Naive thymus-derived CD8-positive, alpha-beta T cell (primary cell): ENCODE measurements around the gene PHC2. TPM values are rescaled to one million over a fixed set of nuclear protein-coding genes. Genes with fewer than 3 reads are reported as not detected.

ENCODE experiments used
- ATAC-seq, 2 donors: fragments of 150-1000 bp; cut with Tn5 transposase in 1 of 2; sonication (Bioruptor Pico), chemical (Tn5 transposase) in 1 of 2; 1 replicate in 1 of 2; 2 replicates in 1 of 2; pipeline ENCODE4 v1.10.0; 2021; ENCODE audit warnings: mild to moderate bottlenecking in 2 of 2, moderate library complexity in 2 of 2
- POLR2A ChIA-PET: fragments of 350-600 bp; sonication (Branson Sonifier 250); formaldehyde crosslinking; loops from one replicate; lab custom pipeline; 2021; ENCODE audit warnings: antibody characterized with exemption; lab: Charles Lee
- DNase-seq, 10 donors: peaks; one replicate each; pipeline versions ENCODE4 v3.0.0 to v3.0.0-alpha.2; 2020 to 2022
- H3K27ac Mint-ChIP-seq, 10 donors: one replicate each; pipeline ENCODE4 v1.8.0; 2020 to 2022; ENCODE audit warnings: mild to moderate bottlenecking in 10 of 10, mixed read lengths in 10 of 10, moderate library complexity in 4 of 10, inconsistent platforms in 1 of 10
- H3K27me3 Mint-ChIP-seq, 5 donors: one replicate each; pipeline ENCODE4 v1.8.0; 2021 to 2022; ENCODE audit warnings: mixed read lengths in 5 of 5
- H3K36me3 Mint-ChIP-seq, 3 donors: one replicate each; pipeline ENCODE4 v1.8.0; 2020 to 2022; ENCODE audit warnings: mixed read lengths in 3 of 3, mild to moderate bottlenecking in 2 of 3, inconsistent platforms in 1 of 3
- H3K4me1 Mint-ChIP-seq, 4 donors: one replicate each; pipeline ENCODE4 v1.8.0; 2021 to 2022; ENCODE audit warnings: mixed read lengths in 4 of 4
- H3K4me3 Mint-ChIP-seq, 10 donors: one replicate each; pipeline ENCODE4 v1.8.0; 2020 to 2022; ENCODE audit warnings: mild to moderate bottlenecking in 10 of 10, mixed read lengths in 10 of 10, moderate library complexity in 6 of 10, inconsistent platforms in 1 of 10
- H3K9me3 Mint-ChIP-seq, 9 donors: one replicate each; pipeline ENCODE4 v1.8.0; 2020 to 2022; ENCODE audit warnings: mixed read lengths in 9 of 9, mild to moderate bottlenecking in 3 of 9, inconsistent platforms in 1 of 9, moderate library complexity in 1 of 9
- polyA plus RNA-seq, 3 donors: library from polyadenylated mRNA; unstranded; fragments of 300-500 nt; fragmentation: Illumina TruSeq; gene quantifications; one replicate each; pipeline ENCODE4 v1.2.3, GENCODE V29; 2021
- total RNA-seq, 8 experiments: library from RNA in 2 of 8; stranded (reverse) in 2 of 8; gene quantifications; one replicate each; pipeline ENCODE4 v1.2.3 and lab custom pipeline; 2021 to 2026

Gene PHC2
- total and polyA plus RNA-seq, 5 experiments from 2014 or later, result 11.8 to 38.4 (median 36.3) TPM

- no peak for ATAC-seq
- H3K4me1 Mint-ChIP-seq, result peaks cover 0 to 4% (median 1%) of the 10 kb centered on the region in 4 donors
- H3K27ac Mint-ChIP-seq, result no peak overlapping the region
- no peaks in the 10 kb centered on the region for H3K9me3 Mint-ChIP-seq
- no peak for DNase-seq
- no peaks in the 10 kb centered on the region for H3K36me3 Mint-ChIP-seq
- H3K27me3 Mint-ChIP-seq, result peaks cover 0 to 1% (median 0%) of the 10 kb centered on the region in 5 donors
- no peak overlapping the region for H3K4me3 Mint-ChIP-seq
- POLR2A ChIA-PET, result no interaction called here
Measured at GRCh38 chr1:33358795-33359503, 71.9 kb downstream of the PHC2 start.

DNA sequence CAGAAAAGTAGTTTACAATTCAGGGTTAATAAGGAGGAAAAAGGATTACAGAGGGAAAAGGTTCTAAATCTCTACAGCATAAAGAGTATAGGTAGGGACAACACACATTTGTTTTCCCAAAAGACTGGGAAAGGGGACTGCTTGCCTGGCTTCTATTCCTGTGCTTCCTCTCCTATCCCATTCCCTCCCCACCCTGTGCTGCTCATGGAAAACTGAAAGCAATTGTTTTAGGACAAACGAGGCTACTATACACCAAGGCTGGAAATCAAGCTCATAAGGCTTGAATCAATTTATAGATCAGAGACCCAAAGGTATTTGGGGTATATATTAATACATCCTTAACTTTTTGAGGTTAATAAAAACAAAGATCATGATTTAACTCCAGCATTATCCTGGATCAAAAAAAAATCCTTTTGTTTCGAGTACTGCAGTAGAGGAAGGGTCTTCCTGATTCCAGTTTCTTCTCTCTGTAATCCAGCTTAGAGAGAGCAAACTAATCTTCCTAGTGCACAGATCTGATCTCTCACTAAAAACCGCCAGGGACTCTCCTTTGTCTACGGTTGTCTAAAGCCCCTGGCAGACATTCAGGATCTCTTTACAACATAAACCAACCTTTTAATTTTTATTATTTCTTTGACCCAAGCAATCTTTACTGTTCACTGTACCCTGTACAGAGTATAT lies 72.6 kb downstream of the PHC2 start:
- H3K4me3 Mint-ChIP-seq, result no peak overlapping the region
- H3K9me3 Mint-ChIP-seq, result no peaks in the 10 kb centered on the region
- POLR2A ChIA-PET, result no interaction called here
- peaks cover 0 to 1% (median 0%) of the 10 kb centered on the region in 5 donors for H3K27me3 Mint-ChIP-seq
- ATAC-seq, result no peak
- peaks cover 0 to 4% (median 1%) of the 10 kb centered on the region in 4 donors for H3K4me1 Mint-ChIP-seq
- H3K36me3 Mint-ChIP-seq, result no peaks in the 10 kb centered on the region
- peak overlapping the region in 1 of 10 donors; percentile 10 for H3K27ac Mint-ChIP-seq
- no peak for DNase-seq

DNA sequence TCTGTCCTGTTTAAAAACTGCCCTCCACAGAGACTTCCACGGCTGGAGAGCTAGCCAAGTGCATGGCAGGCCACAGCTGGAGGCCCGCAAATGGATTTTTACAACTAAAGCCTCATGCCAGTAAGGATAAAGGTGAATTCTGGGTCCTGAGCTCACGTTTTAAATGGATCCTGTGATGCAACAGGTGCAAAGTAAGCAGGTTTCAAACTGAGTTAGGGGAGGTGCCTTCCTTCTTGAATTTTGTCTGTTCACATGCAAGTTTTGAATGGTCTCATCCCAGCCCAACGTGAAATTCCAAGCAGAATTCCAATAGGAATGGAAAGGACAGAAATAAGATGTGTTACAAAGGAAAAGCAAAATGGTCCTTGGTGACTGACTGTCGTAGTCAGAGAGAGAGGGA lies 73.8 kb downstream of the PHC2 start:
- no peaks in the 10 kb centered on the region for H3K9me3 Mint-ChIP-seq
- ATAC-seq (no peak), DNase-seq (no peak)
- peaks cover 0 to 1% (median 0%) of the 10 kb centered on the region in 5 donors for H3K27me3 Mint-ChIP-seq
- no peak overlapping the region for H3K4me3 Mint-ChIP-seq
- no peaks in the 10 kb centered on the region for H3K36me3 Mint-ChIP-seq
- peaks cover 0 to 4% (median 1%) of the 10 kb centered on the region in 4 donors for H3K4me1 Mint-ChIP-seq
- POLR2A ChIA-PET, result no interaction called here
- H3K27ac Mint-ChIP-seq, result peak overlapping the region in 1 of 10 donors; percentile 54

GRCh38 chr1:33354707-33355316 lies 76.1 kb downstream of the PHC2 start:
- peaks cover 10 to 12% (median 10%) of the 10 kb centered on the region in 4 donors for H3K4me1 Mint-ChIP-seq
- H3K27me3 Mint-ChIP-seq, result peaks cover 0 to 1% (median 0%) of the 10 kb centered on the region in 5 donors
- H3K27ac Mint-ChIP-seq, result no peak overlapping the region
- DNase-seq (no peak), ATAC-seq (no peak)
- H3K9me3 Mint-ChIP-seq, result no peaks in the 10 kb centered on the region
- no peaks in the 10 kb centered on the region for H3K36me3 Mint-ChIP-seq
- POLR2A ChIA-PET, result no interaction called here
- H3K4me3 Mint-ChIP-seq, result no peak overlapping the region

DNA sequence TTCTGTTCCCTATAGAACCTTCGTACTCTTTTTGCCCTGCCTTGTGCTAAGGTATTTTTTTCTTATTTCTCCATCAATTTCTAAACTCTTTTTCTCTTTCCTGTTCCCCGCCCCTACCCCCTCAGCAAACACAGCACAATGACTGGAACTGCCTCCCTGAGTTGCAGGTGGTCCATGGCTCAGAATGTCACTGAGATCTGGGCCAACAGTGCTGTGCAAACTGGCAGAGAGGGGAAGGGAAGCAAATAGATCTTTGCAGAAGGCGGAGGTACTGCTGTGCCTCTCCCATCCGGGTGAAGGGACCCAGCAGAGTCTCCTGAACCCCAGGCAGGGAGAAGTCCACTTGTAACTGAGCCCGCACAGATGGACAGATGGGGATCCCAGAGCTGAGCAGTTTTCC lies 77.4 kb downstream of the PHC2 start:
- ATAC-seq (no peak), DNase-seq (no peak)
- Mint-ChIP-seq H3K27ac (peak overlapping the region in 1 of 10 donors; percentile 11), H3K9me3 (no peaks in the 10 kb centered on the region), H3K4me1 (peaks cover 11 to 18% (median 15%) of the 10 kb centered on the region in 4 donors), H3K27me3 (peaks cover 0 to 1% (median 0%) of the 10 kb centered on the region in 5 donors), H3K36me3 (no peaks in the 10 kb centered on the region), H3K4me3 (peak overlapping the region in 1 of 10 donors; percentile 24)
- POLR2A ChIA-PET, result no interaction called here

- Mint-ChIP-seq H3K9me3 (no peaks in the 10 kb centered on the region), H3K27ac (peak overlapping the region in 2 of 10 donors; percentile 32 to 88), H3K4me3 (peak overlapping the region in 8 of 10 donors; percentile 4 to 81 (median 44)), H3K36me3 (peaks cover 0 to 7% (median 0%) of the 10 kb centered on the region in 3 donors), H3K4me1 (peaks cover 26 to 40% (median 36%) of the 10 kb centered on the region in 4 donors), H3K27me3 (no peaks in the 10 kb centered on the region)
- DNase-seq, result no peak
- POLR2A ChIA-PET, result no interaction called here
- ATAC-seq, result no peak
Measured at GRCh38 chr1:33351281-33351660, 79.6 kb downstream of the PHC2 start.

DNA sequence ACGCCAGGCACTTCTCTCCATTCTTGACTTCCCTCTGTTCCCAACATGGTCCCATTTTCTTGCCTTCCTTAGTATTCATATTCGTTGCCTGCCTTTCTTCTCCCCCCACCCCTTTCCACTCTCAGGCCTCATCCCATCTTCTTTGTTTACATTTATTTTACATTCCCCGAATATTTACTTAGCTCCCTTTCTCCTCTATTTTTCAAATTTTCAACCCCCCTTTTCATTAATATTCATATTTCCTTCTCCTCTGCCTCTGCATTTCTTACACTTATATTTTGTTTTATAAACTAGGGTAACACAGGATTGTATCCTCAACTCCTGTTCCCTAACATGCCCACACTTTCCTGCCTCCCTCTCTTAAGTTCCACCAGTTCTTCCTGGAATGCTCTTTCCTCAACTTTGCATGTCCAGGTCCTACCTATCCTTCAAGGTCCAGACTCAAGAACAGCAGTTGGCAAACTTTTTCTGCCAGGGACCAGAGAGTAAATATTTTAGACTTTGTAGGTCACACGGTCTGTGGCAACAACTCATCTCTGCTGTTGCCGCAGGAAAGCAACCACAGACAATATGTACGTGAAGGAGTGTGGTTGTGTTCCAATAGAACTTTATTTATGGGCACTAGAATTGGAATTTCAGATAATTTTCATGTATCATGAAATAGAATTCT lies 80.1 kb downstream of the PHC2 start:
- H3K9me3 Mint-ChIP-seq, result no peaks in the 10 kb centered on the region

DNA sequence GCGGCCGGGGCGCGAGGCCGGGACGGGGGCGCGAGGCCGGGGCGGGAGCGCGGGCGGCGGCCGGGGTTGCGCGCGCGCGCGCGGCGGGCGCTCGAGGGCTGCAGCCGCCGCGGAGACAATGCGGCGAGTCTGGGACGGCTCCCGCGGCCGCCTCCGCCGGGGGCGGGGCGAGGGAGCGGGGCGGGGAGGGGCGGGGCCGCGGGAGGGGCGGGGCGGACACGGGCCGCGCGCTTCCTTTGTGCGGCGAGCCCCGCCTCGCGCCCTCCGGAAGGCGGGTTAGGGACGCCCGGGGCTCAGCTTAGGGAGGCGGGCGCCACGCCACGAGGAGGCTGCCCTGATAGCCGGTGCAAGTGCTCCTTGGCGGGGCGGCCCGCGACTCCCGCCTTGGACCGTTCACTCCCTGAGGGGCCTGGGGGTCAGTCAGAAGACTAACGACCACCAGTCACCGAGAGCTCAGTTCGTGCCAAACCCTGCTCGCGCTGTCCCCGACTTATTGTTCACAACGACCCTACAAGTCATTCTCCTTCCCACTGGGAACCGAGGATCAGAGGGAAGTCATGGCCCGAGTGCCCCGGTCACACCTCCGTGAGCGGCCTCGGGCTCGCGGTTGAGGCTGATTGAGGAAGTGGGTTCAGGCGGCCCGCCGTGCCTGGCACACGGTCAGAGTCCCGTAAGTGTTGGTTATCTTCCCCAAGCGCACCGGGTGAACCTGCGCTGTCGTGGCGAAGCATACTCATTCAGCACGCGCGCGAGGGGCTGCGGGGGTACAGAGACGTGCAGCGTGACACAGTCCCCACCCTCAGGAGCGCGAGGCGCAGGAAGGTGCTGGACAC lies 80.9 kb downstream of the PHC2 start:
- peak; percentile 85 to 86 for ATAC-seq
- Mint-ChIP-seq H3K36me3 (peaks cover 0 to 11% (median 0%) of the 10 kb centered on the region in 3 donors), H3K4me3 (peak overlapping the region; percentile 81 to 96 (median 92)), H3K9me3 (no peaks in the 10 kb centered on the region), H3K4me1 (peaks cover 26 to 52% (median 39%) of the 10 kb centered on the region in 4 donors), H3K27me3 (no peaks in the 10 kb centered on the region), H3K27ac (peak overlapping the region; percentile 68 to 96 (median 92))
- DNase-seq, result peak; percentile 63 to 86 (median 74)
- POLR2A ChIA-PET, result interaction anchor here (0.7 kb wide), 1 partner anchor 172 kb away, joined by 3 read pairs; no protein-coding TSS in a partner anchor

More for the DNA sequence above, 80.1 kb downstream of the PHC2 start:
- POLR2A ChIA-PET, result interaction anchor here (0.7 kb wide), 1 partner anchor 173 kb away, joined by 3 read pairs; no protein-coding TSS in a partner anchor
- Mint-ChIP-seq H3K27me3 (no peaks in the 10 kb centered on the region), H3K4me1 (peaks cover 26 to 45% (median 37%) of the 10 kb centered on the region in 4 donors), H3K4me3 (peak overlapping the region; percentile 81 to 96 (median 92)), H3K27ac (peak overlapping the region; percentile 68 to 96 (median 92)), H3K36me3 (peaks cover 0 to 7% (median 0%) of the 10 kb centered on the region in 3 donors)
- no peak for ATAC-seq
- no peak for DNase-seq

DNA sequence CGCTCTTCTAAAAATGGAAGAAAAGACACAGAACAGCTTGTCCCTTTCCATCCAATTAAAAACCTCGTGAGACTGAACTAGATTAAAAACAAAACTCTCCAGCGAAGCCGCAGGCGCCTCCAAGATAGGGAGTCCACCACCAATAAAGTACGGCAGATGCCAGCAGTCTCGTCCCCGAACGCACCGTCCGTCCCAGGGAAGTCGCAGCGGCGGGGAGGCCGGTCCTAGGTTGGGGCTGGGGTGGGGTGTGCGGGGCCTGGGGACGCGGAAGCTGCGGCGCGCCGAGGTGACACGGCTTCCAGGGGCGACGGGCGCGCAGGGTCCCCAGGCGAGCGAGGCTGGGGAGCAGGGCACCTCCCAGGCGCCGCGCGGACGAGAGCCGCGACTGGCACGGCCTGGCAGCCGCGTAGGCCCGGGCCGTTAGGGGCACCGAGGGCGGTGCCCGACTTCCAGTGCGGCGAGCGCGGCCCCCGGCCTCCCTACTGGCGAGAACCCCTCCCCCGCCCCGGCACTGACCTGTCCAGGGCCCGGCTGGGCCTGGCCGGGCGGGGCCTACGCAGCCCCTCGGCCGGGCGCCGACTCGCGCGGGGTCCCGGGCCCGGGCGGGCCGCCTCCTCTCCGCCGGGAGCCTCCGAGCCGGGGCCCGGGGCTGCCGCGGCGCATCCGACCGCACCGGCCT lies 81.7 kb downstream of the PHC2 start:
- peak overlapping the region; percentile 72 to 97 (median 92) for H3K27ac Mint-ChIP-seq
- no peaks in the 10 kb centered on the region for H3K27me3 Mint-ChIP-seq
- DNase-seq (peak; percentile 15 to 70 (median 43)), ATAC-seq (peak; percentile 53 to 56)
- H3K36me3 Mint-ChIP-seq, result peaks cover 0 to 13% (median 0%) of the 10 kb centered on the region in 3 donors
- no peaks in the 10 kb centered on the region for H3K9me3 Mint-ChIP-seq
- peak overlapping the region; percentile 81 to 98 (median 96) for H3K4me3 Mint-ChIP-seq
- H3K4me1 Mint-ChIP-seq, result peaks cover 25 to 57% (median 39%) of the 10 kb centered on the region in 4 donors
- POLR2A ChIA-PET, result no interaction called here

- ATAC-seq, result no peak
- Mint-ChIP-seq H3K9me3 (no peaks in the 10 kb centered on the region), H3K27me3 (no peaks in the 10 kb centered on the region), H3K4me1 (peaks cover 25 to 61% (median 39%) of the 10 kb centered on the region in 4 donors), H3K27ac (peak overlapping the region; percentile 72 to 97 (median 92)), H3K4me3 (peak overlapping the region; percentile 81 to 98 (median 96)), H3K36me3 (peaks cover 0 to 17% (median 0%) of the 10 kb centered on the region in 3 donors)
- POLR2A ChIA-PET, result no interaction called here
- DNase-seq, result peak in 1 of 10 donors; percentile 18
Measured at GRCh38 chr1:33348676-33349080, 82.2 kb downstream of the PHC2 start.

GRCh38 chr1:33348194-33348593 lies 82.7 kb downstream of the PHC2 start:
- POLR2A ChIA-PET, result no interaction called here
- Mint-ChIP-seq H3K27ac (peak overlapping the region in 8 of 10 donors; percentile 15 to 94 (median 77)), H3K9me3 (no peaks in the 10 kb centered on the region), H3K4me1 (peaks cover 25 to 64% (median 41%) of the 10 kb centered on the region in 4 donors), H3K27me3 (no peaks in the 10 kb centered on the region), H3K4me3 (peak overlapping the region; percentile 81 to 98 (median 96)), H3K36me3 (peaks cover 0 to 18% (median 0%) of the 10 kb centered on the region in 3 donors)
- ATAC-seq, result no peak
- no peak for DNase-seq
